Endothelial cell (in vitro differentiated cells): ENCODE measurements around the gene PTPRM. TPM values are rescaled to one million over a fixed set of nuclear protein-coding genes. Genes with fewer than 3 reads are reported as not detected.

Experiments
- DNase-seq: peaks from one replicate; pipeline ENCODE4 v3.0.0; 2021; ENCODE audit warnings: low spot score
- H3K27ac Mint-ChIP-seq: one replicate; pipeline ENCODE4 v1.8.0; 2021; ENCODE audit warnings: mixed read lengths, inconsistent platforms; ENCODE audit not compliant: unreplicated experiment
- H3K27me3 Mint-ChIP-seq: one replicate; pipeline ENCODE4 v1.8.0; 2021; ENCODE audit warnings: mild to moderate bottlenecking, moderate library complexity, mixed read lengths, inconsistent platforms; ENCODE audit not compliant: unreplicated experiment
- H3K36me3 Mint-ChIP-seq: one replicate; pipeline ENCODE4 v1.8.0; 2021; ENCODE audit warnings: mild to moderate bottlenecking, low read depth, mixed read lengths, inconsistent platforms; ENCODE audit not compliant: unreplicated experiment
- H3K4me1 Mint-ChIP-seq: one replicate; pipeline ENCODE4 v1.8.0; 2021; ENCODE audit warnings: mild to moderate bottlenecking, mixed read lengths, inconsistent platforms; ENCODE audit not compliant: unreplicated experiment
- H3K4me3 Mint-ChIP-seq: one replicate; pipeline ENCODE4 v1.8.0; 2021; ENCODE audit warnings: mild to moderate bottlenecking, mixed read lengths, inconsistent platforms; ENCODE audit not compliant: unreplicated experiment
- H3K9me3 Mint-ChIP-seq: one replicate; pipeline ENCODE4 v1.8.0; 2021; ENCODE audit warnings: mixed read lengths, inconsistent platforms; ENCODE audit not compliant: unreplicated experiment
- total RNA-seq: library from RNA; stranded (reverse); fragmentation: NEBNext Ultra II Directional; extraction: Animal tissue kit (Norgen Biotek cat#: 25700); gene quantifications from one replicate; pipeline ENCODE4 v1.2.1, GENCODE V29; 2021; ENCODE audit not compliant: unreplicated experiment
- TF ChIP-seq, protein P1 (sequence below): fragments of 200-600 bp; sonication (generic); IDR thresholded peaks from one replicate; pipeline ENCODE4 v1.5.0; 2021; ENCODE audit warnings: antibody characterized with exemption; ENCODE audit not compliant: unreplicated experiment

PTPRM gene
- total RNA-seq, 1 donor from 2014 or later: 284 TPM

GRCh38 chr18:7870266-7870665, 303.1 kb downstream of the PTPRM start:
- Mint-ChIP-seq H3K36me3 (peaks cover 8% of the 10 kb centered on the region), H3K4me3 (no peak overlapping the region), H3K27ac (no peak overlapping the region), H3K4me1 (peaks cover 6% of the 10 kb centered on the region), H3K27me3 (peaks cover 10% of the 10 kb centered on the region), H3K9me3 (no peaks in the 10 kb centered on the region)
- TF ChIP-seq, protein P1, sequence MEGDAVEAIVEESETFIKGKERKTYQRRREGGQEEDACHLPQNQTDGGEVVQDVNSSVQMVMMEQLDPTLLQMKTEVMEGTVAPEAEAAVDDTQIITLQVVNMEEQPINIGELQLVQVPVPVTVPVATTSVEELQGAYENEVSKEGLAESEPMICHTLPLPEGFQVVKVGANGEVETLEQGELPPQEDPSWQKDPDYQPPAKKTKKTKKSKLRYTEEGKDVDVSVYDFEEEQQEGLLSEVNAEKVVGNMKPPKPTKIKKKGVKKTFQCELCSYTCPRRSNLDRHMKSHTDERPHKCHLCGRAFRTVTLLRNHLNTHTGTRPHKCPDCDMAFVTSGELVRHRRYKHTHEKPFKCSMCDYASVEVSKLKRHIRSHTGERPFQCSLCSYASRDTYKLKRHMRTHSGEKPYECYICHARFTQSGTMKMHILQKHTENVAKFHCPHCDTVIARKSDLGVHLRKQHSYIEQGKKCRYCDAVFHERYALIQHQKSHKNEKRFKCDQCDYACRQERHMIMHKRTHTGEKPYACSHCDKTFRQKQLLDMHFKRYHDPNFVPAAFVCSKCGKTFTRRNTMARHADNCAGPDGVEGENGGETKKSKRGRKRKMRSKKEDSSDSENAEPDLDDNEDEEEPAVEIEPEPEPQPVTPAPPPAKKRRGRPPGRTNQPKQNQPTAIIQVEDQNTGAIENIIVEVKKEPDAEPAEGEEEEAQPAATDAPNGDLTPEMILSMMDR: no peak
- DNase-seq: no peak

DNA sequence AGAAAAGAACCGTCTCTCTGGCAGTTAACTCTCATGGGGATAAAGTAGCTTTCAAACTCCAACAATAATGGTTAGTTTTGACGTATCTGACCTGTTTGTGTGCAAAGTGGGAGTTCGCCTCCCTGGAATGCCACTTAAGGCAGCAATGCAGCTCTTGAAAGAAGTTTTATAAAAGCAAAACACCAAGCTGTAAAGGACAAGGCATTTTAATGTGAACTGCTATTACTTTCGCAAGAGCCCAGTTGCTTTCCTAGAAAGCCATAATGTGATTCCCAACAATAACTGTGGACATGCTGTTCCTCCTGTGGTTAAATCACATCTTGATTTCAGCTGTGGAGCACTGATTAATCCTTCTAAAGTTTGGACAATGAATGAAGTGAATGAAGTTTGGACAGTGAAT, 303.7 kb downstream of the PTPRM start:
- TF ChIP-seq, protein P1: no peak
- Mint-ChIP-seq H3K27ac (no peak overlapping the region), H3K27me3 (peaks cover 13% of the 10 kb centered on the region), H3K4me1 (peaks cover 6% of the 10 kb centered on the region), H3K9me3 (no peaks in the 10 kb centered on the region), H3K36me3 (peaks cover 8% of the 10 kb centered on the region), H3K4me3 (no peak overlapping the region)
- DNase-seq: no peak

DNA sequence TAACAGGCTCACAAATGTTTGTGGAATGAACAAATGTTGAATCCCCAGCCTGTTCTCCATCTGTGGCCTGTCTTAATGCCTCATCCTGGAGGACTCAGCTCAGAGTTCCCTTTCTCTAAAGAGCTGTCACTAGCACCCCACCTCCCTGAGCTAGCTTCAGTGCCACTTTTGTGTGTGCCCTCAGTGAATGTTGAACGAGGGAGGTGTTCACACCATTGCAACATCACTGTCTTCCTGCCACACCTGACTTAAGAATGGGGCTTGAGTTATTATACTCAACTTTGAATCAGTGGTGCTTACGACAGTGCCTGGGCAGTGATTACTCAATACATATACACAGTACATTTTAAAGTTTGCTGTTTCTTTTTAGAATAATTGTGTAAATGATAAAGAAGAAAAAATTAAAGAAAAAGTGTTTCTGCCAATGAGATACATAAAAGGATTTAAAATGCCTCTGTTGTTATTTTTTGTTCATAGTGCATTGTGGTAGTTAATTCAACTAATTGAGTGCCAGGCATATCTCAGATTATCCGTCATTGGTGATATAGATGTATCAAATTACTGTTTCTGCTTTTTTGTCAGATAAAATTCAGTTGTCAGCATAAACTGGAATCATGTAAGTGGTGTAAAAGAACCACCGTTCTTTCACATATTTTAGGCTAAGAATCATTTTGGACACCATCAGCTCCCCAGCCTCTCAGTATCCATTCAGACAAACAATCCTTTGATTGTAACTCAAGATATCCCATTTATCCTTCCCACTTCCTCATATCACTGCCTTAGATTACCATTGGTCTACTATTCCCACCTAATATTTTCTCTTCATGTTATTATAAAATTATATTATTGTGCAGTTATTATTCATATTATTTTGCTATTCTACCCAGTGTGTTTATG, 304.7 kb downstream of the PTPRM start:
- Mint-ChIP-seq H3K36me3 (peaks cover 8% of the 10 kb centered on the region), H3K27ac (no peak overlapping the region), H3K27me3 (peaks cover 13% of the 10 kb centered on the region), H3K4me3 (no peak overlapping the region), H3K4me1 (peaks cover 6% of the 10 kb centered on the region), H3K9me3 (no peaks in the 10 kb centered on the region)
- TF ChIP-seq, protein P1: no peak
- DNase-seq: no peak

- H3K36me3 Mint-ChIP-seq: peaks cover 8% of the 10 kb centered on the region
- DNase-seq: no peak
- peaks cover 6% of the 10 kb centered on the region for H3K4me1 Mint-ChIP-seq
- no peaks in the 10 kb centered on the region for H3K9me3 Mint-ChIP-seq
- peaks cover 13% of the 10 kb centered on the region for H3K27me3 Mint-ChIP-seq
- H3K4me3 Mint-ChIP-seq: no peak overlapping the region
- no peak overlapping the region for H3K27ac Mint-ChIP-seq
- TF ChIP-seq, protein P1: no peak
Observed at GRCh38 chr18:7872569-7872968, 305.5 kb downstream of the PTPRM start.

- Mint-ChIP-seq H3K9me3 (no peaks in the 10 kb centered on the region), H3K4me3 (no peak overlapping the region), H3K27me3 (peaks cover 10% of the 10 kb centered on the region), H3K36me3 (peaks cover 8% of the 10 kb centered on the region), H3K27ac (no peak overlapping the region), H3K4me1 (peaks cover 8% of the 10 kb centered on the region)
- TF ChIP-seq, protein P1: no peak
- DNase-seq: no peak
Observed at GRCh38 chr18:7873316-7873715, 306.2 kb downstream of the PTPRM start.
